SIG-M5 (cell line): Measurements from ENCODE around the gene MARK4.

ENCODE experiments used
- DNase-seq: peaks from one replicate; lab custom pipeline; 2025; lab: John Stamatoyannopoulos, UW

MARK4 gene

DNA sequence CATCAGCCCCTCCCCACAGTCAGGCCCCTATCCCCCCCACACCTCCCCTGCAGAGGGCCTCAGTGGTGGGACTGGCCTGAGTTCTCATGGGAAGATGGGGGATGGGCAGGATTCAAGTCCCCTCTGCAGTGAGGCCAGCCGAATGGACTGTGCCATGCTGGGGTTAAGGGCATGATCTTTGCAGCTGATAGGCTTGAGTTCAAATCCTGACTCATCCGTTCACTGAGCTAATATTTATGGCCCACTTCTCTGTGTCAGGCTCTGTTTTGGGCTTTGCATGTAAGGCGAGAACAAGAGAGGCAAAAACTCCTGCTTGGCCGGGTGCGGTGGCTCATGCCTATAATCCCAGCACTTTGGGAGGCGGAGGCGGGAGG, 20.7 kb downstream of the MARK4 start:
- DNase-seq, result no peak

DNA sequence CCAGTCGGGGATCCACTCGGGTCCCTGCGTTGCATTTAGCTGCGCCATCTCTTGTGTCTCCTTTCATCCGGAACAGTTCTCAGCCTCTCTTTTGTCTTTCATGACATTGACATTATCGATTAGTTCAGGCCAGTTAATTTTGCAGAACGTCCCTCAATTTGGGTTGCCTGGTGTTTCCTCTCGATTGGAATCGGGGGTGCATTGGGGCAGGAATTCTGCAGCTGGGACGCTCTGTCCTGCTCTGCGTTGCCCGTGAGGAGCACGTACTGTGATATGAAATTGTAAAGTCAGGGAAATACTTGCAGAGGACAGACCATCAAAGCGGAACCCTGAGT, 22.4 kb downstream of the MARK4 start:
- no peak for DNase-seq

- no peak for DNase-seq
Observed at GRCh38 chr19:45275370-45275971, 24.4 kb downstream of the MARK4 start.

- DNase-seq, result no peak
Observed at GRCh38 chr19:45276284-45276687, 25.2 kb downstream of the MARK4 start.

- no peak for DNase-seq
Observed at GRCh38 chr19:45278087-45278486, 27.0 kb downstream of the MARK4 start.

GRCh38 chr19:45279587-45280192, 28.6 kb downstream of the MARK4 start:
- DNase-seq, result no peak

- DNase-seq, result no peak
Observed at GRCh38 chr19:45280471-45280961, 29.4 kb downstream of the MARK4 start.

DNA sequence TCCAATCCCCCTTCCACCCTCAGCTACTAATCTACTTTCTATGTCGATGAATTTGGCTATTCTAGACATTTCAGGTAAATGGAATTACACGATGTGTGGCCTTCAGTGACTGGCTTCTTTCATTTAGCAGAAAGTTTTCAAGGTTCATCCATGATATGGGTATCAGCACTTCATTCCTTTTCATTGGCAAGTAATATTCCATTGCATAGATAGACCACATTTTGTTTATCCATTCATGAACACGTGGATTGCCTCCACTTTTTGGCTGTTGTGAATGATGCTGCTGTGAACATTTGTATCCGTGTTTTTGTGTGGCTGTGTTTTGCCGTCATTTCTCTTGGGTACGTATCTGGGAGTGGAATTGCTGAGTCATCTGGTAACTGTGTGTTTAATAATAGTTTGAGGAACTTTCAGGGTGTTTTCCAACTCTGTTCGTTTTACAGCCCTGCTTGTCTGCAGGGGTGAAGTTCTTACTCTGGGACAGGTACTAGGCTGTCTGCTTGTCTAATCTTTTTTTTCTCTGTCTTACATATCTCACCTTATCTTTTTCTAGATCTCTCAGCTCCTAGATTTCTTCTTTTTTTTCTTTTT, 32.5 kb downstream of the MARK4 start:
- no peak for DNase-seq

DNA sequence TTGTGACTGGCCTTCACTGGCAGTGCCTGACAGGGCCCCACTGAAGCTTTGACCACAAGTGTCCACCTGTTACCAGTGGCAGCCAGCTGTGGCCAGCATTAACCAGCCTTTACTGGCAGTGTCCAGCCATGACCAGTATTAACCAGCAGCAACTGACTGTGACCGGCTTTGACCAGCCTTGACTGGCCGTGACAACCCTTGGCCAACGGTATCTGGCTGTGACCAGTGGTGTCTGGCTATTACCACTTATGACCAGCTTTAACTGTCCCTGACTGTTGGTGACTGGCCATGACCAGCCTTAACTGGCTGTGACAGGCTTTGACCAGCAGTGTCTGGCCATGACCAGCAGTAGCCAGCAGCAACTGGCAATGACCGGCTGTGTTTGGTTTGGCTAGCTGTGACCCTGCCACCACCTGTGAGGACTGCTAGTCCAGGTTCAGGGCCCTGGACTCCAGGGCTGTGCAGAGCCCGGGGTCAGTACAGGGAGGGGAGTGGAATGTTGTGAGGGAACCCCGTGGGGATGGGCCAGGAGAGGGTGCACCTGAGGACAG, 39.4 kb downstream of the MARK4 start:
- DNase-seq, result no peak

- no peak for DNase-seq
Observed at GRCh38 chr19:45291834-45292233, 40.8 kb downstream of the MARK4 start.

DNA sequence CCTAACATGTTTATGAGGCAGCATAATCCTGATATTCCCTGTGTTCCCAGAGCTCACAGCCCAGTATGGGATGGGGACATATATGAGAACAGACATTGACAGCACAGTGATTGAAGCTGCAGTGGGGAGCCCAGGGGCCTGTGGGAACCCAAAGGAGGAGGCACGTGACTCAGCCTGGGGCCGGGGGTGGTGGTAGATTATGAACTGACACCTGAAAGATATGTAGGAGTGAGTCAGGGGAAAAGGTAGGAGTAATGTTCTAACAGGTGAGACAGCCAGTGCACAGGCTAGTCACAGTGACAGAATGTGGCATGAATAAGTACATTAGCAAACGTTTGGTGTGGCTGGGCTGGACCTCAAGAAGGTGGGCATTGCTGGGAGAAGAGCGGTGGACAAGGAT, 42.6 kb downstream of the MARK4 start:
- DNase-seq, result no peak

- no peak for DNase-seq
Observed at GRCh38 chr19:45294291-45295029, 43.4 kb downstream of the MARK4 start.

GRCh38 chr19:45295873-45296272, 44.8 kb downstream of the MARK4 start:
- no peak for DNase-seq

DNA sequence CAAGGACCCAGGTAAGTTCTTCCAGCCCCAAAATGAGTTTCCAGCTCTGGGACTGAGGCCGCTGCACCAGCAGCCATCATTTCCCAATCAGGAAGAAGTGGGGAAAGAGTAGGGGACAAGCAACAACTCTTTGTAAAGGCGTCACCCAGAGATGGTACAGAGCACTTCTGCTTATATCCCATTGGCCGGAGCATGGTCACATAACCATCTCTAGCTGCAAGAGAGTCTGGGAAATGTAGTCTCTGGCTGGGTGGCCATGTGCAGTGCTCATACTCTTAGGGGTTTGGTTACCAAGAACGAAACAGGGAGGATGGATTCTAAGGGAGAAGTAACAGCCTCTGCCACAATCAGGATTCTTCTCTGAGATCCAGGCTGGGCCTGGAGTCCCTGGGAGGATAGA, 45.3 kb downstream of the MARK4 start:
- peak; percentile 20 for DNase-seq

DNA sequence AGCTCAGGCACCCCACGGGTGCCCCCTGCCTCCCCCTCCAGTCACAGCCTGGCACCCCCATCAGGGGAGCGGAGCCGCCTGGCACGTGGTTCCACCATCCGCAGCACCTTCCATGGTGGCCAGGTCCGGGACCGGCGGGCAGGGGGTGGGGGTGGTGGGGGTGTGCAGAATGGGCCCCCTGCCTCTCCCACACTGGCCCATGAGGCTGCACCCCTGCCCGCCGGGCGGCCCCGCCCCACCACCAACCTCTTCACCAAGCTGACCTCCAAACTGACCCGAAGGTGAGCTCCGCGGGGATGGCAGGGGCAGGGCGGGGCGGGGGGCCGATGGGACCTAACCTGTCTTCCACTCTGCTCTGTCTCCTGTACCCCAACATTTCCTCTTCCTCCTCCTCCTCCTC, 46.6 kb downstream of the MARK4 start:
- no peak for DNase-seq

- DNase-seq, result no peak
Observed at GRCh38 chr19:45298264-45298663, 47.2 kb downstream of the MARK4 start.

- DNase-seq, result no peak
Observed at GRCh38 chr19:45299719-45300118, 48.6 kb downstream of the MARK4 start.

- no peak for DNase-seq
Observed at GRCh38 chr19:45302416-45302815, 51.3 kb downstream of the MARK4 start.

DNA sequence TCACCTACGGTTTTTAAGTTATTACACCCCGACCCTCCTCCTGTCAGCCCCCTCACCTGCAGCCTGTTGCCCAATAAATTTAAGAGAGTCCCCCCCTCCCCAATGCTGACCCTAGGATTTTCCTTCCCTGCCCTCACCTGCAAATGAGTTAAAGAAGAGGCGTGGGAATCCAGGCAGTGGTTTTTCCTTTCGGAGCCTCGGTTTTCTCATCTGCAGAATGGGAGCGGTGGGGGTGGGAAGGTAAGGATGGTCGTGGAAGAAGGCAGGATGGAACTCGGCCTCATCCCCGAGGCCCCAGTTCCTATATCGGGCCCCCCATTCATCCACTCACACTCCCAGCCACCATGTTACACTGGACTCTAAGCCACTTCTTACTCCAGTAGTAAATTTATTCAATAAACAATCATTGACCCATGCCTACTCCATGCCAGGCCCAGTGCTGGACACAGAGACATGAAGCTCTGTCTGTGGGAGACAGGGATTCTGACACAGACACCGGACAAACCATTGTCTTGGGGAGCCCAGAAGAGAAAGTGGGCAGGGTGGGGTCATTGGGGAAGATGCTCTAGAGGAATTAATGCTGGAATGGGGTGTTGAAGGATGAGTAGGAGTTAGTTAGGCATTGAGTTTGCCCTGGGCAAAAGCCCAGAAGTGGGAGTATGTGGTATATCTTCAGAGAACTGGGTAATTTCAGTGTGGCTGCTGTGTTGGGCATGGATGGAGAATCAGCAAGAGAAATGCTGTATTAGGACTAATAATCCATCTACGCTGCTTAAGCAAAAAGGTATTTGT, 52.4 kb downstream of the MARK4 start:
- DNase-seq, result no peak

GRCh38 chr19:45304141-45304926, 53.3 kb downstream of the MARK4 start:
- no peak for DNase-seq

DNA sequence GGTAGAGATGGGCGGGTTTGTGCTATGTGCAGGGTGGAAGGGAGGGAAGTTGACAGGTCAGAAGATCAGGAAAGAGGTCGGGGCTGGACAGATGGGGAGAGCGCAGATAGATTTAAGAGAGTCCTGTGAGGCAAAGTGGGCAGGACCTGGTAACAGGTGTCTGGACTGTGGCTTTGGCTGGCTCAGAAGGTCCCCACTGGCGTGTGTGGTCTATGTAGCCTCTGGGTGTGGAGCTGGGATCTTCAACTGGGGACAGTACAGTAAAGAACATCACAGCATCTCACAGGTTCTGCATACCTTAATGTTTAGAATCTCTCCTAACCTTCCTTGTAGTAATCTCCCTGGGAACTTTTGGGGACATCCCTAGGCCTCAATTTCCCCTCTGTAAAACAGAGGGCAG, 53.9 kb downstream of the MARK4 start:
- DNase-seq, result no peak
